Measurements from ENCODE around the gene SAMD10.
"Not testable (repeated sequence)": the region's sequence is repeated elsewhere in the genome, so short reads cannot be mapped to it uniquely, and the experiment has no call there.

The SAMD10 gene

DNA sequence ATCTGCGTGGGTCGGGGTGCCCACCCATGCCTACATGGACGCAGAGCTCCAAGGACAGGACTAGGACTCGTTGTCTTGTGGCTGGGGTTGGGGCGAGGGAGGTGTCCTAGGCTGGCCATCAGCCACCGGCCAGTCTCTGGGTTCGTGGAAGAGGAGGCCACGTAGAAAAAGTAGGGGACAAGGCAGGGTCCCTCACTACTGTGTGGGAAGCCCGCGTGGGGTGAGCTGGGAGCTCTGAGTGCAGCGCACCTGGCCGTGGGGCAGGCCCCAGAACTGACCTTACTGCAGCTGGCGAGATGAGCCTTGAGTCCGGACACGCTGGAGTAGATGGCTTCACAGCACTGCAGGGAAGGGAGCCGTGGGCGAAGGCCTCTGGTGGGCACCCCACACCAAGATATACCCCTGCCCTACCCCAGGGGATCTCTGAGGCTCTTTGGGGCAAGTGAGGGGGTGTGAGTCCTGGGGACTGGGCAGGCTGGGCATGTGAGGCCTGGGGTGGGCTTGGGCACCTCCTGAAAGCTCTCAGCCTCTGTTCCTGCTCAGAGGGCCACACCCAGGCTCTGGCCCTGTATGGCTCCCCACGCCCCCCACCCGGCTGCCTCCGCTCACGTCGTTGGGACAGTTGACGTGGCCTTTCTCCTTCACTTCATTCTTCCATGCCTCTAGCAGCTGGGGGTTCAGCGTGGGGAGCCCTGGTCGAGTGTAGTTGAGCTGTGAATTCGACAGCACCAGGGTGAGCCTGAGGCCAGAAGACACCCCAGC lies 17.6 kb downstream of the SAMD10 start:
- ATAC-seq (replicated peaks): no peak
- Mint-ChIP-seq H3K4me1 (ENCODE audit: low read depth in 2 of 2) (peaks cover 5 to 6% of the 10 kb centered on the region in 2 donors), H3K27me3 (no peaks in the 10 kb centered on the region), H3K4me3 (no peak overlapping the region), H3K36me3 (ENCODE audit: insufficient read depth) (peaks cover 2% of the 10 kb centered on the region), H3K27ac (peak overlapping the region in 1 of 2 donors; percentile 41), H3K9me3 (no peaks in the 10 kb centered on the region)
- no peak for DNase-seq

- peak overlapping the region in 1 of 2 donors; percentile 41 for H3K27ac Mint-ChIP-seq
- H3K4me3 Mint-ChIP-seq; H3K9me3 Mint-ChIP-seq; H3K4me1 Mint-ChIP-seq (ENCODE audit: low read depth in 2 of 2); DNase-seq; ATAC-seq (replicated peaks); H3K27me3 Mint-ChIP-seq; H3K36me3 Mint-ChIP-seq (ENCODE audit: insufficient read depth): not testable (repeated sequence)
Measured at GRCh38 chr20:63960654-63961621, 18.5 kb downstream of the SAMD10 start.

- Mint-ChIP-seq H3K27me3 (no peaks in the 10 kb centered on the region), H3K4me1 (ENCODE audit: low read depth in 2 of 2) (peaks cover 6 to 12% of the 10 kb centered on the region in 2 donors), H3K9me3 (no peaks in the 10 kb centered on the region), H3K27ac (no peak overlapping the region), H3K36me3 (ENCODE audit: insufficient read depth) (peaks cover 7% of the 10 kb centered on the region), H3K4me3 (no peak overlapping the region)
- ATAC-seq (replicated peaks): no peak
- no peak for DNase-seq
Measured at GRCh38 chr20:63959699-63960075, 19.8 kb downstream of the SAMD10 start.

DNA sequence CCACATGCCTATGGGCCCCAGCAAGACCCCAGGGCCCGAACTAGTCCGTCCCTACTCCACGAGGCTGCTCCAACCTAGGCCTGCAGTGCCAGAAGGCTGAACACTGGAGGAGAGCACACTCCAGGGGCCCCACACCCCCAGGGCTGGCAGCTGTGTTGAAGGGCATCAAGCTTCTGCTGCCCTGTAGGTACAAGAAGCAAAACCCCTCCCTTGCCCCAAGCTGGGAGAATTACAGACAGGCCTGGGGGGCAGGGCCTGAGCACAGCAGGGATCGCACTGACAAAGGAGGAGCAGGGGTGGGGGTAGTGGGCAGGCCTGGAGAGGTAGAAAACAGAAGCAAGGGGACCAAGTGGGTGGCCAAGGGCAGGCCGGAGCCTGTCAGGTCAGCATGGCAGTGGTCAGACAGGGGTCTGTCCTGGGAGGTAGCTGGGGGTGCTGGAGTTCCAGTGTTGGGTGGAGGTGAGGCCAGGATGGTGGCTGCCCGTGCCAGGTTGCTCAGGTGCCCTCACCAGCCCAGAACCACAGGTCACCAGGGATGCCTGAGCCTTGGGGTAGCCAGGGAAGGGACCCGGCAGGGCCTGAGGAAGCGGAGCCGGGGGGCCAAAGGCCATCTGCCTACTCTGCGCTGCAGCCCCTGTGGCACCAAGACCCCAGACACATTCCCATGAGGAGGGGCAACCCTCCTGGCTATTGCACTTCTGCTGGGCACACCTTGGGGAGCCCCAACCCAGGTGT lies 20.3 kb downstream of the SAMD10 start:
- H3K27me3 Mint-ChIP-seq: no peaks in the 10 kb centered on the region
- no peak overlapping the region for H3K4me3 Mint-ChIP-seq
- no peaks in the 10 kb centered on the region for H3K9me3 Mint-ChIP-seq
- peaks cover 11 to 15% of the 10 kb centered on the region in 2 donors for H3K4me1 Mint-ChIP-seq (ENCODE audit: low read depth in 2 of 2)
- ATAC-seq (replicated peaks): no peak
- no peak overlapping the region for H3K27ac Mint-ChIP-seq
- peaks cover 11% of the 10 kb centered on the region for H3K36me3 Mint-ChIP-seq (ENCODE audit: insufficient read depth)
- no peak for DNase-seq

DNA sequence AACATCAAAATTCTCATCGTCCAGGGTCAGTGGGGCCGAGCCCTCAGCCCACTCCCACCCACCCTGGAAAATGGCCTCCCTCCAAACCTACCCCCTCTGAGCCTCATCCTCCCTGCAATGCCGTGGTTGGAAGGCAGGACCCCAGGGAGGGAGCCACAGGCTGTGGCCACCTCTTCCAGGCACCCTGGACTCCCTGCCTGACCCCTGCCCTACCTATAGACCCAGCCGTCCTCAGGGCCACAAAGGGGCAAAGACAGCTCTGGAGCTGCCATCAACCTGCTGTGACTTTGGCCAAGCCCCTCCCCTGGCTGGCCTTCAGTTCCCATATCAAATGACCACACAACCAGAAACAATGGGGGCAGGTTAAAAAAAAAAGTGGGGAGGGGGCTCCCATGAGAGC lies 21.0 kb downstream of the SAMD10 start:
- H3K9me3 Mint-ChIP-seq: no peaks in the 10 kb centered on the region
- peaks cover 18 to 20% of the 10 kb centered on the region in 2 donors for H3K4me1 Mint-ChIP-seq (ENCODE audit: low read depth in 2 of 2)
- peaks cover 13% of the 10 kb centered on the region for H3K36me3 Mint-ChIP-seq (ENCODE audit: insufficient read depth)
- H3K27ac Mint-ChIP-seq: no peak overlapping the region
- no peak for DNase-seq
- H3K27me3 Mint-ChIP-seq: no peaks in the 10 kb centered on the region
- H3K4me3 Mint-ChIP-seq: no peak overlapping the region
- ATAC-seq (replicated peaks): no peak

DNA sequence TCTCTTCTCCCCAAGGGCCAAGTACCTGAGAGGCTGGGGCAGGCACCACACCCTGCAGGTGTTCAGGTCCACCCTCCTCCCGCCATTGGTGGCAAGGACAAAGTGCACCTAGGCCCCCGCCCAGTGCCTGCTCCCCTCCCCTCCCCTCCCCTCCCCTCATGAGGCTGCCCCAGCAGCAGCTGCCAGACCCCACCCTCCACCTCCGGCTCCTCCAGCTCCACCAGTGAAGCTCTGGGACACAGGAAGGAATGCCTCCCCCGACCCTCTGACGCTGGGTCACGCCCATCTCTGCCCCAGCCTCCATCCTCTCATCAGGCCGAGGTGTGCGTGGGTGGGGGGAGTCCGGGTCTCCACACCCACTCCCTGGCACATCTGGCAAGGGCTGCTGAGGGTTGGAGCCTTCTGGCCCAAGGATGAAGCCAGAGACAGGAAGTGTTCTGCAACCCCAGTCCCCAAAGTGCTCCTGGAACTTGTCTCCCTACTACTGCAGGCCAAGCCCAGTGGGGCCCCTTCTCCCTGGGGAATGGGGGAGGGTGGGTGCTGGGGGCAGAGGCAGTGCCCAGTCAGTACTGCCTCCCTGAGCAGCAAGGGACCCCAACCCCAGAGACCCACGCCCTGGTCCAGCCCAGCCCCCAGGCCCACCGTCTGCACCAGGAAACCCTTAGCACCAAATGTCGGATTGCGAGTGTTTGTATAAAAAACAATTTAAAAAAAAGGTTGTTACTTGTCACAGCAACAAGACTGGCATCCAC lies 21.6 kb downstream of the SAMD10 start:
- ATAC-seq (replicated peaks): no peak
- DNase-seq: no peak
- Mint-ChIP-seq H3K27ac (peak overlapping the region in 1 of 2 donors; percentile 80), H3K9me3 (no peaks in the 10 kb centered on the region), H3K27me3 (no peaks in the 10 kb centered on the region), H3K36me3 (ENCODE audit: insufficient read depth) (peaks cover 13% of the 10 kb centered on the region), H3K4me1 (ENCODE audit: low read depth in 2 of 2) (peaks cover 23 to 24% of the 10 kb centered on the region in 2 donors), H3K4me3 (peak overlapping the region; percentile 56 to 60)

DNA sequence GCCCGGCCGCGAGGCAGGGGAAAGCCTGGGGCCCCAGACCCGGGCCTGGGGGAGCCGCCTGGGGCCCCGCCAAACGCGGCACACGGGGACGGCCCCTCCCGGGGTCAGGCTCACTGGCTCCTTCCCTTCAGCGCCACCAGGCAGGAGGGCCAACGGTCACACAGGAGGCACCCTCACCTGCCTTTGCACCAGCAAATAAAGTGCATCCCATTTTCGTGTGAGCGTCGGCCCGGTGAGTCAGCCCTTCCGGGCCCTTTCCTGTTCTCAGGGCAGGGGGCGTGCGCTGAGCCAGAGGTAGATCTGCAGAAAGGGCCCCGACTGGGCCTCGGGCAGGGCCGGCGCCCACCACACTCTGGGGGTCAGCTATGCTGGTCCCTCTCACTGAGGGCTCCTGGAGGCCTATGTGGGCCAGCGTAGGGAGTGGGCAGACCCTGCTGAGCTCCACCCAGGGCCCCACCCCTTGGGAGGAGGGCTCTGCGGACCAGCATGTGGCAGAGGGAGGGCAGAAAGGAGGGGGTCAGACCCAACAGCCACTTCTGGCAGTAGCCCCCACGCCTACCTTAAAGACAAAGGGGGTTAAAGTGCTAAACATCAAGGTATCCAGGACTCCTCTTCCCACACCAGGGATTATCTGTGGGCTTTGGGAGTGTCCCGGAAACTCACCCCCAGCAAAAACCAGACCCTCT lies 22.3 kb downstream of the SAMD10 start:
- peak overlapping the region; percentile 75 to 77 for H3K4me3 Mint-ChIP-seq
- H3K9me3 Mint-ChIP-seq: no peaks in the 10 kb centered on the region
- H3K27me3 Mint-ChIP-seq: no peaks in the 10 kb centered on the region
- DNase-seq: peak in 1 of 3 experiments; percentile 31
- ATAC-seq (replicated peaks): peak; percentile 43
- H3K36me3 Mint-ChIP-seq (ENCODE audit: insufficient read depth): peaks cover 13% of the 10 kb centered on the region
- peak overlapping the region in 1 of 2 donors; percentile 80 for H3K27ac Mint-ChIP-seq
- H3K4me1 Mint-ChIP-seq (ENCODE audit: low read depth in 2 of 2): peaks cover 26% of the 10 kb centered on the region in 2 donors

- Mint-ChIP-seq H3K27me3 (no peaks in the 10 kb centered on the region), H3K27ac (peak overlapping the region in 1 of 2 donors; percentile 73), H3K4me3 (peak overlapping the region; percentile 75 to 77), H3K4me1 (ENCODE audit: low read depth in 2 of 2) (peaks cover 26% of the 10 kb centered on the region in 2 donors), H3K9me3 (no peaks in the 10 kb centered on the region), H3K36me3 (ENCODE audit: insufficient read depth) (peaks cover 13% of the 10 kb centered on the region)
- ATAC-seq (replicated peaks) (peak; percentile 21), DNase-seq (no peak)
Measured at GRCh38 chr20:63956664-63957003, 22.8 kb downstream of the SAMD10 start.

GRCh38 chr20:63955827-63956663 lies 23.4 kb downstream of the SAMD10 start, which contains the start of gene UCKL1:
Gene UCKL1, minus strand, starts transcription at chr20:63956416. Its CDS starts 44 bp downstream, at chr20:63956372.
- Mint-ChIP-seq H3K27me3 (no peaks in the 10 kb centered on the region), H3K27ac (peak within 1 kb of the TSS; percentile 73 to 80), H3K4me1 (ENCODE audit: low read depth in 2 of 2) (peaks cover 26% of the 10 kb centered on the region in 2 donors), H3K9me3 (no peaks in the 10 kb centered on the region), H3K36me3 (ENCODE audit: insufficient read depth) (peaks cover 15% of the 10 kb centered on the region), H3K4me3 (peak within 1 kb of the TSS; percentile 75 to 77)
- DNase-seq: peak; percentile 84 to 89 (median 88)
- ATAC-seq (replicated peaks): peak; percentile 81

DNA sequence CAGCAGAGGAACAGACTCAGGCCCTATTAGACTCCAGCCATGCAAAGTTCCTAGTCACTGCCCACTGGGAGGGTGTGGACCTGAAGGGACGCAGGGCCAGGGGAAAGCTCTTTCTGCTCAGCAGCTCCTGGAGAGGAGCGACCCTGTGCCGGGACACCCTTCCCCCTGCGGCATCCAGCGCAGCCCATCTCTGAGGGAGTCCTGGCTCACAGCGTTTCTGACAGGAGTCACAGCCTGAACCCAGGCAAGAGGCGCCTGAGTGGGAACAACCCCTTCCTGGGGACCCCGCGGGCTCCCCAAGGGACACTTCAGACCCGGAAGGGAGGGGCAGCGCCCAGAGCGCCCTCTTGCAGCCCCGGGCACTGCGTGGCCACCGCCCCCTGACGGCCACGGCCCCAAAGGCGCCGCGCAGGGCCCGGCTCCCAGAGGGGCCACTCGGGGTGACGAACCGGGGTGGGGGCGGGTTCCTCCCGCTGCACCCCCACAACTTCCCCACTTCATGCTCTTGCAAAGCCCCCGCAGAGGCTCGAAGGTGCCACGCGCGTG lies 24.1 kb downstream of the SAMD10 start:
- no peaks in the 10 kb centered on the region for H3K27me3 Mint-ChIP-seq
- ATAC-seq (replicated peaks) (peak; percentile 5), DNase-seq (no peak)
- peak overlapping the region; percentile 20 to 73 for H3K27ac Mint-ChIP-seq
- peaks cover 26% of the 10 kb centered on the region in 2 donors for H3K4me1 Mint-ChIP-seq (ENCODE audit: low read depth in 2 of 2)
- H3K36me3 Mint-ChIP-seq (ENCODE audit: insufficient read depth): peaks cover 15% of the 10 kb centered on the region
- no peaks in the 10 kb centered on the region for H3K9me3 Mint-ChIP-seq
- H3K4me3 Mint-ChIP-seq: peak overlapping the region; percentile 75 to 77

- no peak for DNase-seq
- Mint-ChIP-seq H3K36me3 (ENCODE audit: insufficient read depth) (peaks cover 28% of the 10 kb centered on the region), H3K27me3 (no peaks in the 10 kb centered on the region), H3K4me1 (ENCODE audit: low read depth in 2 of 2) (peaks cover 33 to 36% of the 10 kb centered on the region in 2 donors), H3K4me3 (peak overlapping the region; percentile 75 to 77), H3K27ac (peak overlapping the region; percentile 58 to 84), H3K9me3 (no peaks in the 10 kb centered on the region)
- no peak for ATAC-seq (replicated peaks)
Measured at GRCh38 chr20:63953764-63954429, 25.5 kb downstream of the SAMD10 start.

Measured in effector memory CD8-positive, alpha-beta T cell (primary cell).